Measurements from ENCODE around the gene KCNG2. TPM values are rescaled to one million over a fixed set of nuclear protein-coding genes. Genes with fewer than 3 reads are reported as not detected.

KCNG2 gene
- total RNA-seq, 2 experiments from 2014 or later = not detected

DNA sequence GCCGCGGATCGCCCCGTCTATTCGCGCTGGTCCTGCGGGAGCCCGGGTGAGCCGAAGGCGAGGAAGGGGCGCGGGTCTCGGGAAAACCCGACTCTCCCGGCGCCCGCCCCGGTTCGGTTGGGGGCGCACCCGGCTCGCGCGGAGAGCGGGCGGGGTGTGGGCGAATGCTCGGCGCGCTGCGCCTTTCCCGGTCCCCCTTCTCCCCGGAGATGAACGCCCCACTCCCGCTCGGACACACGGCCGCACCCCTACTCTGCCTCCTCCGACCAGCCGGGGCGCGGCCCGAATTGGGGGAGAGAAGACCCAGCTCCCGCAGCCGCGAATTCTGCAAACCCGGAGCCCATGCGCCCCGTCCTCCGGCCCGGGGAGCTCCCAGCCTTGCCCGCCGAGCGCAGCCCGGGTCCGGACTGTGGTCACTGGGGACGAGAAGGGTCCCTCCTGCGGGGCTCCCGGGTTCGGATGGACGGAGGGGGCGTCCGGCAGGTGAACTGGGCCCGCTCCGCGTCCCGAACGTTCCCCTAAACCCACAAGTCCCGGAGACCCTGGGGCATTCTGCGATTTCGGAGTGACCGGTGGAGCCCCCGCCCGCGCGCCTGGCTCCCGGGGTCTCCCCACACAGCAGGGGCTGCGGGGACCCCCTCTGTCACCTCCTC is 734 bp downstream of the KCNG2 start:
- H3K27me3 Mint-ChIP-seq = peaks cover 48% of the 10 kb centered on the region
- POLR2A ChIA-PET = no interaction called here
- no peak overlapping the region for H3K4me3 ChIP-seq (ENCODE audit: low read length)

DNA sequence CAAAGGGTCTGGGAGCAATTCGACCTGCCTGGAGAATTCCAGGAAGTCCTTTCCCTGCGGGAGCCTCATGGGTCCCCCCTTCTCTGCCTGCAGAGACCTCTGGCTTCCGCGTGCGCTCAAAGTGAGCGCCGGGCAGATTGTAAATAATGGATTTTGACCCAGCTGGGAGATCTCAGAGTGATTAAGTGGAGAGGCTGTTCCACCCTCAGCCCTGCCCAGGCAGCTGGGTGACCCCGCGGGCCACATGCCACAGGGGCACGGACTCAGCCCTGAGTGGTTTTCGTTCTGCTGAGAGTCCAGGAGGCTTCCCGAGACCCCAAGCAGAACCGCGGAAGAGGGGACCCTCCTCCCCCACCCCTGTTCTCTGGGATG is 1.2 kb downstream of the KCNG2 start:
- peaks cover 11% of the 10 kb centered on the region for H3K4me1 ChIP-seq (ENCODE audit: insufficient read depth, low read length)
- ATAC-seq (ENCODE audit: poor library complexity) = no peak
- Mint-ChIP-seq H3K4me3 (no peak overlapping the region), H3K4me1 (ENCODE audit: low read depth) (peaks cover 22% of the 10 kb centered on the region), H3K27ac (no peak overlapping the region), H3K9me3 (no peaks in the 10 kb centered on the region), H3K27me3 (peaks cover 47% of the 10 kb centered on the region), H3K36me3 (ENCODE audit: low read depth) (no peaks in the 10 kb centered on the region)
- peaks cover 32 to 36% of the 10 kb centered on the region in 2 experiments for H3K27me3 ChIP-seq (ENCODE audit: control insufficient read depth in 1 of 2, insufficient read depth in 2 of 2, low read length in 2 of 2)
- DNase-seq = no peak
- H3K4me3 ChIP-seq (ENCODE audit: low read length) = no peak overlapping the region
- H3K27ac ChIP-seq (ENCODE audit: low read depth in 1 of 2, low read length in 2 of 2) = no peak overlapping the region
- intact Hi-C loops (cut with DNase I, micrococcal nuclease) = loop anchor here in 1 of 2 experiments (10.0 kb wide), 1 partner anchor 166 kb away; the partner anchor contains the start of gene HSBP1L1
- no peaks in the 10 kb centered on the region for H3K36me3 ChIP-seq (ENCODE audit: insufficient read depth, low read length)
- TF ChIP-seq, protein P1, sequence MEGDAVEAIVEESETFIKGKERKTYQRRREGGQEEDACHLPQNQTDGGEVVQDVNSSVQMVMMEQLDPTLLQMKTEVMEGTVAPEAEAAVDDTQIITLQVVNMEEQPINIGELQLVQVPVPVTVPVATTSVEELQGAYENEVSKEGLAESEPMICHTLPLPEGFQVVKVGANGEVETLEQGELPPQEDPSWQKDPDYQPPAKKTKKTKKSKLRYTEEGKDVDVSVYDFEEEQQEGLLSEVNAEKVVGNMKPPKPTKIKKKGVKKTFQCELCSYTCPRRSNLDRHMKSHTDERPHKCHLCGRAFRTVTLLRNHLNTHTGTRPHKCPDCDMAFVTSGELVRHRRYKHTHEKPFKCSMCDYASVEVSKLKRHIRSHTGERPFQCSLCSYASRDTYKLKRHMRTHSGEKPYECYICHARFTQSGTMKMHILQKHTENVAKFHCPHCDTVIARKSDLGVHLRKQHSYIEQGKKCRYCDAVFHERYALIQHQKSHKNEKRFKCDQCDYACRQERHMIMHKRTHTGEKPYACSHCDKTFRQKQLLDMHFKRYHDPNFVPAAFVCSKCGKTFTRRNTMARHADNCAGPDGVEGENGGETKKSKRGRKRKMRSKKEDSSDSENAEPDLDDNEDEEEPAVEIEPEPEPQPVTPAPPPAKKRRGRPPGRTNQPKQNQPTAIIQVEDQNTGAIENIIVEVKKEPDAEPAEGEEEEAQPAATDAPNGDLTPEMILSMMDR (IDR thresholded peaks at IDR 0.05) = no peak
- ChIA-PET CTCF (no interaction called here), POLR2A (no interaction called here)
- peaks cover 0 to 17% of the 10 kb centered on the region in 2 experiments for H3K9me3 ChIP-seq (ENCODE audit: control insufficient read depth in 1 of 2, insufficient read depth in 1 of 2, low read length in 2 of 2)

More for the DNA sequence above, 734 bp downstream of the KCNG2 start:
- Histone ChIP-seq H3K27me3 (ENCODE audit: control insufficient read depth in 1 of 2, insufficient read depth in 2 of 2, low read length in 2 of 2) (peaks cover 32 to 36% of the 10 kb centered on the region in 2 experiments), H3K27ac (ENCODE audit: low read depth in 1 of 2, low read length in 2 of 2) (no peak overlapping the region), H3K9me3 (ENCODE audit: control insufficient read depth in 1 of 2, insufficient read depth in 1 of 2, low read length in 2 of 2) (peaks cover 0 to 17% of the 10 kb centered on the region in 2 experiments), H3K4me1 (ENCODE audit: insufficient read depth, low read length) (peaks cover 11% of the 10 kb centered on the region), H3K36me3 (ENCODE audit: insufficient read depth, low read length) (no peaks in the 10 kb centered on the region)
- no peaks in the 10 kb centered on the region for H3K9me3 Mint-ChIP-seq
- no peak for ATAC-seq (ENCODE audit: poor library complexity)
- intact Hi-C loops (cut with DNase I, micrococcal nuclease) = loop anchor here in 1 of 2 experiments (10.0 kb wide), 1 partner anchor 166 kb away; the partner anchor contains the start of gene HSBP1L1
- CTCF ChIA-PET = no interaction called here
- H3K4me3 Mint-ChIP-seq = no peak overlapping the region
- TF ChIP-seq, protein P1 (IDR thresholded peaks at IDR 0.05) = no peak
- DNase-seq = no peak
- H3K36me3 Mint-ChIP-seq (ENCODE audit: low read depth) = no peaks in the 10 kb centered on the region
- H3K27ac Mint-ChIP-seq = no peak overlapping the region
- peaks cover 22% of the 10 kb centered on the region for H3K4me1 Mint-ChIP-seq (ENCODE audit: low read depth)

DNA sequence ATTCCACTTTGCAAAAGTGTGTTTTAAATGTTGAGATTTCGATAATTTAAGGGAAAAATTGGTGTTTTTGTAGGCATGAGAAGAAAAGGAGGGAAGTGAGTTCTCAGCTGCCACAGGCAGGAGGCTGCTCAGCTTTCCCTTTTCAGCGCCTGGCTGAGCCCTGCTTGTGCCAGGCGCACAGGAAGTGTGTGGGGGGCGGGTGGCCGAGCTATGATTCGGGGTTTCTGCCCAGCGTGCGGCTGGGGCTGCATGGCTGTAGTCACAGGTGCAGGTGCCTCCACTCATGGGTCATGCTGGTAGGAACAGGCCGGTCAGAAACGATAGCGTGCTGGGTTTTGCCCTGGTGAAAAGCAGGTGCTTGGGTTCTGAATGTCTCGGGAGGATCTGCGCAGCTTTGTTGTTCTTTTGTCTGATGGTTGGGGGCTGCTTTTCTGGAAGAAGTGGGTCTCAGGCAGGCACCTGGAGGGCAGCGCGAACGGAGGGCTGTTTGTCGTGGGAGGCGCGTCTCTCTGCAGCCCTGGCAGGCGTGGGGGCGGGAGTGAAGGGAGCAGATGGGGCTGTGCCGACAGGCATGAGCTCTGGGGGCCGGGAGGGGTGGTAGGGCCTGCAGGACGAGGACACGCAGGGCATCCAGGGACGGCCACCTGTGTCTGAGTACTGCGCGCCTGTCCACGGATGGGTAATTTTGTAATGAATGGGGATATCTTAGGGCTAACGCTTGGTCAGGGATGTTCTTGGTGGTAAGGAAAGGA is 2.1 kb downstream of the KCNG2 start:
- Histone ChIP-seq H3K27ac (ENCODE audit: low read depth in 1 of 2, low read length in 2 of 2) (no peak overlapping the region), H3K4me1 (ENCODE audit: insufficient read depth, low read length) (peaks cover 11% of the 10 kb centered on the region), H3K4me3 (ENCODE audit: low read length) (no peak overlapping the region), H3K36me3 (ENCODE audit: insufficient read depth, low read length) (no peaks in the 10 kb centered on the region), H3K27me3 (ENCODE audit: control insufficient read depth in 1 of 2, insufficient read depth in 2 of 2, low read length in 2 of 2) (peaks cover 29 to 36% of the 10 kb centered on the region in 2 experiments), H3K9me3 (ENCODE audit: control insufficient read depth in 1 of 2, insufficient read depth in 1 of 2, low read length in 2 of 2) (peaks cover 0 to 17% of the 10 kb centered on the region in 2 experiments)
- Mint-ChIP-seq H3K27me3 (peaks cover 39% of the 10 kb centered on the region), H3K9me3 (no peaks in the 10 kb centered on the region), H3K4me3 (peak overlapping the region; percentile 23), H3K27ac (no peak overlapping the region), H3K36me3 (ENCODE audit: low read depth) (no peaks in the 10 kb centered on the region), H3K4me1 (ENCODE audit: low read depth) (peaks cover 23% of the 10 kb centered on the region)
- intact Hi-C loops (cut with DNase I, micrococcal nuclease) = loop anchor here in 1 of 2 experiments (10.0 kb wide), 1 partner anchor 165 kb away; the partner anchor contains the start of gene HSBP1L1
- TF ChIP-seq, protein P1 (IDR thresholded peaks at IDR 0.05) = no peak
- ChIA-PET CTCF (no interaction called here), POLR2A (no interaction called here)
- no peak for ATAC-seq (ENCODE audit: poor library complexity)
- DNase-seq = peak in 1 of 14 experiments; percentile 24

Data from CD4-positive, alpha-beta T cell (primary cell).